Muscle layer of colon (tissue), 2 donors: ENCODE results near the gene SPATA45.

Source experiments
- H3K27ac ChIP-seq: one replicate; pipeline ENCODE4 v1.7.0; 2013; ENCODE audit warnings: low read depth, mild to moderate bottlenecking, low read length, moderate library complexity
- H3K27me3 ChIP-seq, 2 donors: one replicate each; pipeline ENCODE4 v1.7.0; 2013; ENCODE audit warnings: low read length in 2 of 2, mild to moderate bottlenecking in 2 of 2; ENCODE audit not compliant: insufficient read depth in 2 of 2, control insufficient read depth in 1 of 2
- H3K36me3 ChIP-seq: one replicate; pipeline ENCODE4 v1.7.0; 2013; ENCODE audit warnings: mild to moderate bottlenecking, low read length; ENCODE audit not compliant: insufficient read depth
- H3K4me1 ChIP-seq: one replicate; pipeline ENCODE4 v1.7.0; 2013; ENCODE audit warnings: mild to moderate bottlenecking, low read length; ENCODE audit not compliant: insufficient read depth
- H3K4me3 ChIP-seq, 2 donors: one replicate each; pipeline ENCODE4 v1.7.0; 2013; ENCODE audit warnings: low read length in 2 of 2, low read depth in 1 of 2, mild to moderate bottlenecking in 1 of 2, moderate library complexity in 1 of 2
- H3K9ac ChIP-seq: one replicate; pipeline ENCODE4 v1.7.0; 2013; ENCODE audit warnings: low read length
- H3K9me3 ChIP-seq: one replicate; pipeline ENCODE4 v1.7.0; 2013; ENCODE audit warnings: mild to moderate bottlenecking, low read length
- donor health status: abdominal sarcoma.
- donor health status: Adenocarcinoma of cecum.

The SPATA45 gene

DNA sequence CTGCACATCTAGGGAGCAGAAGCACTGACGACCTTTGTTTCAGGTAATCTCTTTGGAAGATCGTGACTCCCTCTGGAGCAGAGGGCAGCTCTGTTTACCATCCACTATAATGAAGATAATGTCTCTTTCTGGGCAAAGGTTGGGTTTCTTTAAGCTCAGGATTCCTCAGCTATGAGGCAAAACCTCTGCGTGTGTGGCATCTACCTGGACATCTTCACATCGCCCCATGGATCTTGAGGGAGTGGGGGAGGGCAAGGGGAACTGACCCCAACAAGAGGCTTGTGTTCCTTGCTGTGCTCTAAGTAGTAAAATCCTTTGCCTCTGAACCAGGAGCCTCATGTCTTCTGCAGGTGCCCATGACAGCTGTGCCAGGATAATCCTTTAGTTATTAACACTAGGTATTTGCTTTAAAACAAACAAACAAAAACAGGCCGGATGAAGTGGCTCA, 19.6 kb downstream of the SPATA45 start:
- Histone ChIP-seq H3K4me3 (no peak overlapping the region), H3K9me3 (no peaks in the 10 kb centered on the region), H3K4me1 (no peaks in the 10 kb centered on the region), H3K9ac (no peak overlapping the region), H3K27ac (no peak overlapping the region), H3K36me3 (no peaks in the 10 kb centered on the region), H3K27me3 (no peaks in the 10 kb centered on the region)

DNA sequence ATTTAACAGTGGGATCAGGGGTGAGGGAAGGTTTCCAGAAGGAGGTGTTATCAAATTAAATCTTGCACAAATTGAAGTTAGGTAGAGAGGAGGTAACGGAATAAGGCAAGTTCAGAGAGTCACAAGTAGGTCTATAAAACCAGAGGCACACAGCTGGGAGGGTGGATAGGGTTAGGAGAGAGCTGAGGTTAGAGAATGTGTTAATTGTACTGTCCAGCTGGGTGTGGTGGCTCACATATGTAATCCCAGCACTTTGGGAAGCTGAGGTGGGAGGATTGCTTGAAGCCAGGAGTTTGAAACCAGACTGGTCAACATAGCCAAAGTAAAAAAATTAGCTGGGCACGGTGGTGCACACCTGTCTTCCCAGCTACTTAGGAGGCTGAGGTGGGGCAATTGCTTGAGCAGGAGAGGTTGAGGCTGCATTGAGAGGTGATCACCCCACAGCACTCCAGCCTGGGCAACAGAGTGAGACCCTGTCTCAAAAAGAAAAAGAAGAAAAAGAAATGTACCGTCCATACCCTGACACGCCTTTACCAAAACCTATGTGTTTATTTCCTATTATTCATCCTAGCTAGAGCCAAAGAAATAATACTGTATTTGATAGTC, 20.2 kb downstream of the SPATA45 start:
- Histone ChIP-seq H3K27me3 (no peaks in the 10 kb centered on the region), H3K9me3 (no peaks in the 10 kb centered on the region), H3K36me3 (no peaks in the 10 kb centered on the region), H3K4me3 (no peak overlapping the region), H3K27ac (no peak overlapping the region), H3K4me1 (no peaks in the 10 kb centered on the region), H3K9ac (no peak overlapping the region)

DNA sequence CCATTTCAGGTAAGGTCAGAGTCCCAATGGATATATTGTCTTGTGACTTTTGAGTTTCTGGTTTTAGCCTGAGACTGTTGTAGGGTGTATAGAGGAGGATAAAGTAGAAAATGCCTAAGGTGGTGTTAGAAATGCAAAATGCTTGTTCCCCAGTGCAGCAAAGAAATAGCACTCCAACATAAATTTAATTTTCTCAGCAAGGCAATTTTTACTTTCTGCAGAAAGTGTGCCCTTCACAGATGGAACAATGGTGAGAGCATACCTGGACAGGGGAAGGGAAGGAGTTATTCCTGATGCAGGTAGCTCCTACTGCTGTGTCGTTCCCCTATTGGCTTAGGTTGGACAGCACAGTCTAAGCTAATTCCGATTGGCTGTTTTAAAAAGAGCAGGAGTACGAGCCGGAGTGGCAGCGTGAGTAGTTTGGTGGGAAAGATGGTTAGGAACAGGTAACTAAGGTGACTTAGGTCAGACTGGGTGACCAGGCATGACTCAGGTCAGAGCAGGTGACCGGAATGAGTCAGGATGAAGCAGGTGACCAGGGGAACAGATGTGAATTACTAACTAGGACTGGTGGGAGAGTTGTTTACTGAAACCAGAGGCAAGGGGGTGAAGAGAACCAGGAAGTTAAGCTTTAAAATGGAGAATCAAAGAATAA, 21.5 kb downstream of the SPATA45 start:
- Histone ChIP-seq H3K9ac (no peak overlapping the region), H3K36me3 (no peaks in the 10 kb centered on the region), H3K4me3 (no peak overlapping the region), H3K4me1 (no peaks in the 10 kb centered on the region), H3K27ac (no peak overlapping the region), H3K27me3 (no peaks in the 10 kb centered on the region), H3K9me3 (no peaks in the 10 kb centered on the region)

DNA sequence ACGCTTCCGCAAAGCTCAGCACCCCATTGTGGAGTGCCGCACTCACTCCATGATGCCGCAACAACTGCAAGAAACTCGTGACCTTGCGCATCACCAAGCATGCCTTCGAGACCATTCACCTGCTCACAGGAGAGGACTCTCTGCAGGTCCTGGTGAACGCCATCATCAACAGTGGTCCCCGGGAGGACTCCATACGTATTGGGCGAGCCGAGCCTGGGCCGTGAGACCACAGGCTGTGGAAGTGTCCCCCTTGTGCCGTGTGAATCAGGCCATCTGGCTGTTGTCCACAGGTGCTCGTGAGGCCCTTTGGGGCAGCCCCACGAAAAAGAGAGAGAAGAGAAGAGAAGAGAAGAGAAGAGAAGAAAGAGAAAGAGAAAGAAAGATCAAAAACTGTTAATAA, 23.2 kb downstream of the SPATA45 start:
- no peak overlapping the region for H3K27ac ChIP-seq

DNA sequence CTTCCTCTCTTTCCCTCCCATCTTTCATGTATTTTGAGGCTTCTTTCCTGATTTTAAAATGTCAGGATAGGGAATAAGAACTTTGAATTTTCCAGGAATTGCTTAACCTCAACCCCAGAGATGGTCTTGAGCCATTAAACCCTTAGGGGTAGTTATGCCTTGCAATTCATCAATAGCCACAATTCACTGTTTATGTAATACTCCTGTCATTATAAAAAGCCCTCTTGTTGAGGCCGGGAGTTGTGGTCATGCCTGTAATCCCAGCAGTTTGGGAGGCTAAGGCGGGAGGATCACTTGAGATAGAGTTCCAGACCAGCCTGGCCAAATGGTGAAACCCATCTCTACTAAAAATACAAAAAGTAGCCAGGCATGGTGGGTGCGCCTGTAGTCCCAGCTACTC, 24.5 kb downstream of the SPATA45 start:
- no peak overlapping the region for H3K27ac ChIP-seq
- H3K36me3 ChIP-seq, result no peaks in the 10 kb centered on the region
- no peaks in the 10 kb centered on the region for H3K9me3 ChIP-seq
- H3K27me3 ChIP-seq, result no peaks in the 10 kb centered on the region
- H3K4me1 ChIP-seq, result no peaks in the 10 kb centered on the region
- no peak overlapping the region for H3K4me3 ChIP-seq
- H3K9ac ChIP-seq, result no peak overlapping the region

More for the DNA sequence above, 23.2 kb downstream of the SPATA45 start:
- Histone ChIP-seq H3K4me3 (no peak overlapping the region), H3K9ac (no peak overlapping the region), H3K4me1 (no peaks in the 10 kb centered on the region), H3K36me3 (no peaks in the 10 kb centered on the region), H3K9me3 (no peaks in the 10 kb centered on the region), H3K27me3 (no peaks in the 10 kb centered on the region)

DNA sequence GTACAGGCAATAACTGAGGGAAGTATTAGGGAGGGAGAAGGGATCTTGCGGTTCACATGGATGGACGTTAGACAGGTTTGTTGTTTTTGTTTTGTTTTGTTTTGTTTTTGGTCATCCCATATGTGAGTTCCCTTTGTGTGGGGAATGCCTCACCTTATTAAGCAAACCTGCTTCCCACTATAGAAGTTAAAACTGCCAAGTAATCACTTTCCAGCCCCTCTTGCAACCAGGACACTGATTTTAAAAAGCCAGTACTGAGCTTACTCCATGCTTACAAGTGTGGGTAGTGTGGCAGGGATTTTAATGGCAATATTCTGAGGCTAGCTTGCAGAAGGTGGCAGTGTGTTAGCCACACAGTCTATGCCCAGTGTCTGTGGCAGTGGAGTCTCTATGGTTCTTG, 26.5 kb downstream of the SPATA45 start:
- Histone ChIP-seq H3K9ac (no peak overlapping the region), H3K27me3 (no peaks in the 10 kb centered on the region), H3K9me3 (no peaks in the 10 kb centered on the region), H3K4me1 (no peaks in the 10 kb centered on the region), H3K4me3 (no peak overlapping the region), H3K36me3 (no peaks in the 10 kb centered on the region), H3K27ac (no peak overlapping the region)

DNA sequence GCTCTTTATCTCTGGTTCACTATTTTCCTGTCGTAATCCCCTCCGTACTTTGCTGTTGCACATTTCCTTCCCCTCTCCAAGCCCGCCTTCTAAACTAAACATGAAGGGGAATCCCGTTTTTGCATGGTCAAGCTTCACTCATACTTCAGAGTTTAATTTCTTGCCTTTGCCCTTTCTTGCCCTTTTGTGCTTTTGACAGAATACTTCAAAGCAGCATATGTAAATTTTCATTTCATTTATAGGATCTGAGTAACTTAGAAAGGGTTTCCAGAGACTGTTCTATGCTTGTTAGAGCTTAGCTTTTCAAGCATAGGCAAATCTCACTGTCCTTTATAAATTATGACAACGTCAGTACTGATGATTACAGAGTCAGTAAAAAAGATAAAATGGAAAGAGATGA, 27.7 kb downstream of the SPATA45 start:
- H3K27me3 ChIP-seq, result no peaks in the 10 kb centered on the region
- H3K4me1 ChIP-seq, result peaks cover 3% of the 10 kb centered on the region
- H3K4me3 ChIP-seq, result no peak overlapping the region
- H3K9me3 ChIP-seq, result no peaks in the 10 kb centered on the region
- no peak overlapping the region for H3K27ac ChIP-seq
- H3K36me3 ChIP-seq, result no peaks in the 10 kb centered on the region
- H3K9ac ChIP-seq, result no peak overlapping the region

DNA sequence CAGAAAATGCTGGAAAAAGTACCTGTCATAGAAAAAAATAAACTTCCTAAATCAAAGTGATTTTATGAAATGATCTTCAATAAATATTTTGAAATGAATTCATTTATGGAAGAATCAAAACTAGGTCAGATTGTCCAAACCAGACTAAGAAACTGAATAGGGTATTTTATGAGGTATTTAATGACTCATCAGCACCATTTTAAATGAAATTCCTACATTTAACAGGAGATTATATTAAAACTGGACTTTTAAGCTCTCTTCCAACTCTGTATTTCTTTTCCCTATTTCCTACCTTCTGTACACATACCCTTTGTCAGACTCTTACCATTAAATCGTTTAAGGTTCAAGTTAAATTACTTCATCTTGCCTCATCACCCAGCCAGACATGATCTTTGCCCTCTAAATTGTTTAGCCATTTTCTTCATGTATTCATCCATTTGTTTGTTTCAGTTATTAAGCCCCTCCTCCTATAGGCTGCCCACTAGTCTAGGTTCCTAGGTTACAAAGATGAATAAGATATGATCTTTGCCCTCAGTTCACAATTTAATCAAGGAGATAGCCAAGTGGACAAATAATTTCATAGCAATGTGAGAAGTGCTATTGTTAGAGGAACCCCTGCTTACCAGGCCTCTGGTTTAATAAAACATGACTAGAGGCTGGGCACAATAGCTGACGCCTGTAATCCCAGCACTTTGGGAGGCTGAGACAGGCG, 30.7 kb downstream of the SPATA45 start:
- peaks cover 5% of the 10 kb centered on the region for H3K4me1 ChIP-seq
- no peaks in the 10 kb centered on the region for H3K9me3 ChIP-seq
- no peak overlapping the region for H3K9ac ChIP-seq
- no peaks in the 10 kb centered on the region for H3K36me3 ChIP-seq
- no peak overlapping the region for H3K27ac ChIP-seq
- H3K4me3 ChIP-seq, result no peak overlapping the region
- no peaks in the 10 kb centered on the region for H3K27me3 ChIP-seq

DNA sequence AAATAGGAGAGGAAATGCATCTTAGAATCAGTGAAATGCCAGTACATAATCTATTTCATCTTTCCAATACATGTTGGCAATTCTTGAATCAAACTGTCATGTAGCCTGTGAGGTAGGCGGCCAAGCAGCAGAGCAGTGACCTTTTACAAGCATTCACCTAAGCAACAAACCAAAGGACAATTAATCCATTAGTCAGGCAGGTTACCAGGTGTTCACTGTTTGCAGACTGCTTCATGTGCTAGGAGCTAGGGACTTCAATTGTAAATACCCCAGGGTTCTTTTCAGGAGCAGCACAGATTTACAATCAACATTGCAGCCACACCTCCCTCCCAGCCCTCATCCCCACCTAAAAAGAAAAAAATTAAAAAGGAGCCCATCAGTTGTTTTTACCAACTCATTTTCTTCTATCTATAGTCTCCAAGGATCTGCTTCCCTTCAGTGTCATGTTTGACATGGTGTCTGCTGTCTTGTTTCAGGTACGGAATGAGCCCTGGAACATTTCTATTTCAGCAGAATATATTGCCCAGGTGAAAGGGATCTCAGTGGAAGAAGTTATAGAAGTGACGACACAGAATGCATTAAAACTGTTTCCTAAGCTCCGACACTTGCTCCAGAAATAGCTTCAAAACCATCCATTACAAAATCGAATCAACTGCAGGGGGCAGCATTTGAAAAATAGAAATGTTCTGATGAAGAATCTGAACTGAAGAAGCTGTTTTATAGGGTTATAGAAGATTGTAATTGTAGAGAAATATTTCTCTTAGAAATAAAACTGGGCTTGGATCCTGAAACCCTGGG, 32.7 kb downstream of the SPATA45 start:
- Histone ChIP-seq H3K36me3 (no peaks in the 10 kb centered on the region), H3K9ac (no peak overlapping the region), H3K9me3 (no peaks in the 10 kb centered on the region), H3K4me1 (peaks cover 5% of the 10 kb centered on the region), H3K27ac (no peak overlapping the region), H3K27me3 (no peaks in the 10 kb centered on the region), H3K4me3 (no peak overlapping the region)

DNA sequence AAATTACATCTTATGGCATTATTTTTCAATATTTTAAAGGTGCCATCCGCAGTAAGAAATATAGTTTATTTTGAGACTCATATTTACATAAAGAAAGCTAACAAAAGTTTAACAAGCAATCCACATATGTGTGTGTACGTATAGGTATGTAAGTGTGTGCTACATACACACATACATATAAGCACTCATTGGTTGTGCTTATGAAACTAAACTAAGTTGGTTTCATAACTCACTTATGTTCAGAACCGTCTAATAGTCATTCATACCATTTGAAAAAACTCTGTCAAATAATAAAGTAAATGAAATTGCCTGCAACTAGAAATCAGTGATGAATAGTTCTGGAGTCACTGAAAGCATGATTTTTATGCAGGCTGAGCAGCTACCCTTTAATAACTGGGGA, 41.7 kb downstream of the SPATA45 start:
- no peak overlapping the region for H3K27ac ChIP-seq
- H3K9me3 ChIP-seq, result no peaks in the 10 kb centered on the region
- no peak overlapping the region for H3K9ac ChIP-seq
- peaks cover 26% of the 10 kb centered on the region for H3K36me3 ChIP-seq
- no peak overlapping the region for H3K4me3 ChIP-seq
- H3K4me1 ChIP-seq, result no peaks in the 10 kb centered on the region
- no peaks in the 10 kb centered on the region for H3K27me3 ChIP-seq

DNA sequence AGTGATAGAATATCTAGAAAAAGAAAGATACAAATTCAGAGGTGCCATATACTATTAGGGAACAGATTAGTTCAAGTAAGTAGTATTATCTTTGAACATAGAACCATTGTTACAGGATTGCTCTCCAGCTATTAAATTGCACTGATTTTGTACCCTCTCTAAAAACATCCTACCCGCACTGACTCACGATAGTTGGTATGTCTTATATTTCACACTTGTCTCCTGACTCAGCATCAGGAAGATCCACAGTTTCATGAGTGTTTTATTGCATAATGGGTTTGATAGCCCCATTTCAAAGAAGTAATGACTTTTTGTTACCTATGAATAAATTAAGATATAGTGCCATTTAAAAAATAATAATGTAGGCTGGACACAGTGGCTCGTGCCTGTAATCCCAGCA, 49.8 kb downstream of the SPATA45 start:
- Histone ChIP-seq H3K27ac (no peak overlapping the region), H3K9ac (no peak overlapping the region), H3K9me3 (no peaks in the 10 kb centered on the region), H3K4me3 (no peak overlapping the region), H3K36me3 (peaks cover 21% of the 10 kb centered on the region), H3K27me3 (no peaks in the 10 kb centered on the region), H3K4me1 (peaks cover 2% of the 10 kb centered on the region)
